A673 (cell line): ENCODE measurements around the gene MTHFSD.
A peak's percentile ranks its signal among the peaks of the same experiment; 100 is the strongest.

ENCODE experiments used
- EZH2 ChIP-seq: fragments of 200-600 bp; sonication (generic); IDR thresholded peaks from 2 replicates; pipeline ENCODE4 v1.6.1; 2017; ENCODE audit warnings: borderline replicate concordance, low read depth, mild to moderate bottlenecking, mixed read lengths, antibody characterized with exemption, low read length; ENCODE audit not compliant: poor library complexity, severe bottlenecking
- TF ChIP-seq, protein P1 (sequence below): fragments of 300-800, 200-600 bp; sonication (generic); conservative IDR thresholded peaks from 2 replicates; pipeline ENCODE4 v1.5.1; 2017; ENCODE audit warnings: low read depth, mild to moderate bottlenecking, antibody characterized with exemption, low read length, moderate library complexity, mixed read lengths

DNA sequence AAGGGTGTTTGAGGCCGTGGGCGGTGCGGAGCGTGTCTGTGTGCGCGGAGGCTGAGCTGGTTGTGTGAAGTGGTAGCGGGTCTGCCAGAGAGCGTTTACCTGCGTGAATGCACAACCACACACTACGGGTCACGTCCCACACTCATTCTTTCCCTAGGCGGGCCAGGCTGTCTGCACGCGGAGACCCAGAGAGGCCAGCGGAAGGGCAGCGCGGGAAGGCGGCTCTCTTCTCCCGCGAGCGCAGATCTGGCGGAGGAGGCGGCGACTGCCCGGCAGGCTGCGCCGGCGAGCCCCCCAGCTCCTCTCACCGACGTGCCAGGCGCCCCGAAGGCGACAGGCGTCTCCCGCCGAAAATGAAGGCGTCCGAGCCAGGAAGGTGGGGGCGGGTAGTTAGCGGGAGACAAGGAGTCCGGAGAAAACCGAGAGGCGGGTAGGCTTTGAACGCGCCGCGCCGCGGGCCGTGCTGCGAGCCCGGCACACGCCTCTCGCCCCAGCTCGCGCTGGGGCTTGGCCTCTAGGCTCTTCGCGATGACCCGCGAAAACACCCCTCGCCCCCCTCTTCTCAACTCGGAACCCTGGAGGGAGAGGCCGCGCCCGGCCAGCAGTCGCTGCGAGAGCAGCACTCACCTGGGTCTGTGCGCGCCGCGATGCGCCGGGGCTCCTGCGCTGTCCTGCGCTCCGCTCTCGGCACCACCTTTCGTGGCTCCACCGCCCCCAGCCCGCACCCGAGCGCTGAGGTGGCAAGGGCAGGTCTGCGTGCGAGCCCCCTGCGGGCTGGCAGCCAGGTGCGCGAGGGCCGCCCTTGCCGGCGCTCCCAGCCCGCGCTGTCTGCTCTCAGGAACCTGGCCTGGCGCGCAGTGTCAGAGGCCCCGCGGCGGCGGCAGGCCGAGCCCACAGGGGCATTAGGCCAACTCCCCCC lies 46.7 kb downstream of the MTHFSD start:
- TF ChIP-seq, protein P1, sequence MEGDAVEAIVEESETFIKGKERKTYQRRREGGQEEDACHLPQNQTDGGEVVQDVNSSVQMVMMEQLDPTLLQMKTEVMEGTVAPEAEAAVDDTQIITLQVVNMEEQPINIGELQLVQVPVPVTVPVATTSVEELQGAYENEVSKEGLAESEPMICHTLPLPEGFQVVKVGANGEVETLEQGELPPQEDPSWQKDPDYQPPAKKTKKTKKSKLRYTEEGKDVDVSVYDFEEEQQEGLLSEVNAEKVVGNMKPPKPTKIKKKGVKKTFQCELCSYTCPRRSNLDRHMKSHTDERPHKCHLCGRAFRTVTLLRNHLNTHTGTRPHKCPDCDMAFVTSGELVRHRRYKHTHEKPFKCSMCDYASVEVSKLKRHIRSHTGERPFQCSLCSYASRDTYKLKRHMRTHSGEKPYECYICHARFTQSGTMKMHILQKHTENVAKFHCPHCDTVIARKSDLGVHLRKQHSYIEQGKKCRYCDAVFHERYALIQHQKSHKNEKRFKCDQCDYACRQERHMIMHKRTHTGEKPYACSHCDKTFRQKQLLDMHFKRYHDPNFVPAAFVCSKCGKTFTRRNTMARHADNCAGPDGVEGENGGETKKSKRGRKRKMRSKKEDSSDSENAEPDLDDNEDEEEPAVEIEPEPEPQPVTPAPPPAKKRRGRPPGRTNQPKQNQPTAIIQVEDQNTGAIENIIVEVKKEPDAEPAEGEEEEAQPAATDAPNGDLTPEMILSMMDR = no peak
- TF ChIP-seq EZH2 = peak; percentile 71
